Measurements from ENCODE around the gene TSPO.

The TSPO gene

GRCh38 chr22:43206509-43207161 lies 55.3 kb downstream of the TSPO start:
- no peak for TF ChIP-seq ZFX (IDR thresholded peaks at IDR 0.05; ENCODE audit: borderline replicate concordance)
- TF ChIP-seq CTCF (IDR thresholded peaks at IDR 0.05), result no peak
- no peak overlapping the region for H3K27ac ChIP-seq

GRCh38 chr22:43207386-43207785 lies 56.0 kb downstream of the TSPO start:
- no peak for TF ChIP-seq ZFX (IDR thresholded peaks at IDR 0.05; ENCODE audit: borderline replicate concordance)
- no peak for TF ChIP-seq CTCF (IDR thresholded peaks at IDR 0.05)
- no peak overlapping the region for H3K27ac ChIP-seq

- H3K27ac ChIP-seq, result no peak overlapping the region
- TF ChIP-seq ZFX (IDR thresholded peaks at IDR 0.05; ENCODE audit: borderline replicate concordance) (no peak), CTCF (IDR thresholded peaks at IDR 0.05) (no peak)
These were observed 56.7 kb downstream of the TSPO start for GRCh38 chr22:43207849-43208702.

- no peak overlapping the region for H3K27ac ChIP-seq
- TF ChIP-seq CTCF (IDR thresholded peaks at IDR 0.05) (no peak), ZFX (IDR thresholded peaks at IDR 0.05; ENCODE audit: borderline replicate concordance) (no peak)
These were observed 57.6 kb downstream of the TSPO start for GRCh38 chr22:43208703-43209522.

GRCh38 chr22:43209523-43209890 lies 58.1 kb downstream of the TSPO start:
- no peak for TF ChIP-seq CTCF (IDR thresholded peaks at IDR 0.05)
- no peak for TF ChIP-seq ZFX (IDR thresholded peaks at IDR 0.05; ENCODE audit: borderline replicate concordance)

GRCh38 chr22:43209971-43210370 lies 58.6 kb downstream of the TSPO start:
- TF ChIP-seq ZFX (IDR thresholded peaks at IDR 0.05; ENCODE audit: borderline replicate concordance), result no peak
- no peak for TF ChIP-seq CTCF (IDR thresholded peaks at IDR 0.05)
- H3K27ac ChIP-seq, result no peak overlapping the region

More at GRCh38 chr22:43209523-43209890, 58.1 kb downstream of the TSPO start:
- no peak overlapping the region for H3K27ac ChIP-seq

All from 22Rv1 (cell line).